GM18517 (cell line): ENCODE data around the gene MKNK2.

ENCODE experiments used
- ATAC-seq: cut with Tn5 transposase; IDR thresholded peaks from one replicate; pipeline ENCODE4 v1.9.1; 2021; ENCODE audit warnings: mild to moderate bottlenecking, moderate library complexity; ENCODE audit not compliant: unreplicated experiment

MKNK2 gene

DNA sequence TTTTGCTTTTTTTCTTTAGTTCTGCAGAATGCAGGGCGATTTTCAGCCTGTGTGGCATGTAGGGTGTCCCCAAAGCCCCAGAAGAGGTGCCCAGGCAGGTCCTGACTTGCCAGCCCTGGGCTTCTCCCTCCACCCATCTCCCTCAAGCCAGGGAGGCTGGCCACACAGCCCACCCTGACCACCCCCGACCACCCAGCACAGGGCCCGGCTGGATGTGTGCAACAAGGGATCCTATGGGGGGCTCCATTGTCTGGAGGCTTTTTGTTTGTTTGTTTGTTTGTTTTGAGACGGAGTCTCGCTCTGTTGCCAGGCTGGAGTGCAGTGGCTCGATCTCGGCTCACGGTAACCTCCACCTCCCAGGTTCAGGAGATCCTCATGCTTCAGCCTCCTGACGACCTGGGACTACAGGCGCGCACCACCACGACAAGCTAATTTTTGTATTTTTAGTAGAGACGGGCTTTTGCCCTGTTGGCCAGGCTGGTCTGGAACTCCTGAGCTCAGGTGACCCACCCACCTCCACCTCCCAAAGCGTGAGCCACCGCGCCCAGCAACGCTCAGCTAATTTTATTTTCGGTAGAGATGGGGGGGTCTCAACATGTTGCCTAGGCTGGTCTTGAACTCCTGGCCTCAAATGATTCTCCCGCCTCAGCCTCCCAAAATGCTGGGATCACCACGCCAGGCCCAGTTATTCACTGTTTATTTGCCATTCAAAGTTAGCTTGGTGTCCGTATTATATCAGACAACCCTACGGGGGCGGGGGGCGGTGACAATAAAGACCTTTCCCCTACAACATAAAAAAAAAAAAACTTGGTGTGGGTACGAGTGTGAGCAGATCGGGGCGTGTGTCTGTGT, 7.8 kb upstream of the MKNK2 start:
- ATAC-seq = no peak

DNA sequence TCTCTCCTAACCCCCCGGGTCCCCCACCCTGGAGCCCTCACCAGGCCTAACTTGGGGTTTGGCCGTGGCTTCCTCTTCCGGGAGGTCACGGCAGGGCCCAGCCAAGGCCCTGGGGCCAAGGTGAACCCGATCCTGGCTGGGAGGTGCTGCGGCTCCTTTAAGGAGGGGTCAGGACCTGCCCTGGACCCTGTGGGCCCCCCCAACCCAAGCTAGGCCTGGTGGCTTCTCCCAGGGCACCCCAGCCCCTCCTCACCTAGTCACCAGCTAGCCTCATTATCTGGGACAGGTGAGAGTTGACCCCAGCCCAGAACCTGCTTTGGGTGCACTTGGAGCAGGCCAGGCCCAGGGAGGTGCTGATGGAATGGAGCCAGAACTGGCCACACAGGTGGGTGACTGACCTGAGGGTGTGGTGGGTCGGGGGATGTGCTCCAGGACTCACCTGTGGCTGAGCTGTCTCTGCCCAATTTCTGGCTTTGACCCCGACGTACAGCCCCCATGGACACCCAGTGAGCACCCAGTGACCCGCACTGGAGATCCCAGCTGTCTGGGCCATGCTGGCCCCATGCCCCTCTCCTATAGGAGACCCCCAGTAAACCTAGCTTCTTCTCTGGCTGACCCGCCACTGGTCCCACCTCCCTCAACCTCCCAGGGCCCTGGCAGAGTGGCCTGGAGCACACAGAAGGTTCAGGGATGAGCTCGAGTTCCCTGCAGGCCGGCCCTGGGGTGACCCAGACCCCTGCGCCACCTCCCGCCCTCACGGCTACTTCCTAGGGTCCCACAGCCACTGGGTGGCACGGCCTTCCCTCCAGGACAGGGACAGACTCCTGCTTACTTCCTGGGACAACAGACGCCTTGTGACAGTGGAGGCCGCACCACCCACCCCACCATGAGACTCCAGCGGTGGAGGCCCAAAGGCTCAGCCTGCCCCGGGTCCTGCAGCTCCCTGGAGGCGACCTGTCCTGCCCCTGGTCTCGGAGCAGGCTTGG, 6.7 kb upstream of the MKNK2 start:
- ATAC-seq = no peak

DNA sequence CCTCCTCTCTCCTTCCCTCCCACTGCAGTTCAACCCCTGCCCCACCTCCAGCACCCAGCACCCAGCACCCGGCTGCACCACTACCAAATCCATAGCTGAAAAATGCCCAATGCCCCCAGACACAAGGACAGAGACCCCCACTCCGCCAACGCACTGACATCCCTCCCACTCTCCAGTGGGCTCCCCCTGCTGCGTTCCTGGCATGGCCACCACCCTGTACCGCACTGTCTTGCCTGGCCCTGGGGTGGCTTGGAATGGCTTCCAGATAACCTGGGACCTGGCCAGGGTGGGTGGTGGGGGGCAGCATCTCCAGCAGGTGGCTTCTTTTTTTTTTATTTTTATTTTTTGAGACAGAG, 5.8 kb upstream of the MKNK2 start:
- no peak for ATAC-seq

DNA sequence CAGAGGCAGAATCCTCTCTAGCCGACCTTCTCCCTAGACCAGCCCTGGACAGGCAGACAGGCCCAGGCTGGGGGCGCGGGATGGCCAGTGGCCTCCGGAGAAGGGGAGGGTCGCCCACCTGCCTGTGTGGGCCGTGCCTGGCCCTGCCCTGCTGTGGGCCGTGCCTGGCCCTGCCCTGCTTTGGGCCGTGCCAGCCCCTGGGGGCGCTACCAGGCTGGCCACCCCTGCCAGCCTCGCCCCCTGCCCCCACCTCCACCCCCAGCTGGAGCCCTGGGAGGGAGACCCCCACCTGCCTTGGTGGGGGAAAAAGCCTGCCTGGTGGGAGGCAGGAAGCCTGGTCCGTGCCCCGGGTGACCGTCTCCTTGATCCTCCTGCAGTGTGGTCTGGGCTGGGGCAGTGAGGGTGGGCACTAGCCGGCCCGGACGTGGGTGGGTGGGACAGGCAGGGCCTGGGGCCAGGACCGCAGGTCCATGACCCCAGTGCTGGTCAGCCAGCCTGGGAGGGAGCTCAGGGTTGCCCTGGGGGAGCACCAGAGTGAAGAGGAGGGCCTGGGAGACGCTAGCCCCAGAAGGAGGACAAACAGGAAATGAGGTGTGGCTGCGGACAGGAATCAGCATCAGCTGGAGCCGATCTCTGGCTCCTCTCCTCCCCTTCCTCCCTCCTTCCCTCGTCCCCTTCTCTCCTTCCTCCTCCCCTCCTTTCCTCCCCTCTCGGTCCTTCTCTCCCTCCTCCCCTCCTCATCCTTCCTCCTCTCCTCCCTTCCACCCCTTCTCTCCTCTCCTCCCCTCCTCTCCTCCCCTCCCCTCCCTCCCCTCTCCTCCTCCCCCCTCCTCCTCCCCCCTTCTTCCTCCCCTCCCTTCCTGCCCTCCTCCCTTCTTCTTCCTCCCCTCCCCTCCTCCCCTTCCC, 5.1 kb upstream of the MKNK2 start:
- no peak for ATAC-seq

- no peak for ATAC-seq
Measured at GRCh38 chr19:2054763-2055162, 3.7 kb upstream of the MKNK2 start.

DNA sequence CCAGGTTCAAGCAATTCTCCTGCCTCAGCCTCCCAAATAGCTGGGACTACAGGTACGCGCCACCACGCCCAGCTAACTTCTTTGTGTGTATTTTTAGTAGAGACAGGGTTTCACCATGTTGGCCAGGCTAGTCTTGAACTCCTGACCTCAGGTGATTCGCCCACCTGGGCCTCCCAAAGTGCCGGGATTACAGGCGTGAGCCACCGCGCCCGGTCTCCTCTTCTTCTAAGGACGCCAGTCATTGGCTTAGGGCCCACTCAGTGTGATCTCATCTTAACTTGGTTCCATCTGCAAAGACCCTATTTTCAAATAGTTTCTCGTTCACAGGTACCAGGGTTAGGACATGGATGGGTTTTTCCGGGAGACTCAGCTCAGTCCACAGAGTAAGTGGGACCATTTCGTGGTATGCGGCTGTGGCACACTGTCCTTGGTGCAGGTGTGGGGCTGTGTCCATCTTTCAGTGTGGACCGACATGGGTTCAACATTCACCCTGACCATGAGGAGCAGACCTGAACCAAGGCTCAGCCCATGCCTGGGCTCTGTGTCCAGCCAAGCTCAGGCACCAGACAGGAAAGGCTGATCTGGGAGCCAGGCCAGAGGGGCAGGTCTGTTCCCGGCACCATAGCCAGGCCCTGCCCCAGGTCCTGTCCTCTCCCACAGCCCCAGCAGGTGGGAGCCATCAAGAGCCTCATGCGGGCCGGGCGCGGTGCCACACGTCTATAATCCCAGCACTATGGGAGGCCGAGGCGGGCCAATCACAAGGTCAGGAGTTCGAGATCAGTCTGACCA, 2.8 kb upstream of the MKNK2 start:
- no peak for ATAC-seq

DNA sequence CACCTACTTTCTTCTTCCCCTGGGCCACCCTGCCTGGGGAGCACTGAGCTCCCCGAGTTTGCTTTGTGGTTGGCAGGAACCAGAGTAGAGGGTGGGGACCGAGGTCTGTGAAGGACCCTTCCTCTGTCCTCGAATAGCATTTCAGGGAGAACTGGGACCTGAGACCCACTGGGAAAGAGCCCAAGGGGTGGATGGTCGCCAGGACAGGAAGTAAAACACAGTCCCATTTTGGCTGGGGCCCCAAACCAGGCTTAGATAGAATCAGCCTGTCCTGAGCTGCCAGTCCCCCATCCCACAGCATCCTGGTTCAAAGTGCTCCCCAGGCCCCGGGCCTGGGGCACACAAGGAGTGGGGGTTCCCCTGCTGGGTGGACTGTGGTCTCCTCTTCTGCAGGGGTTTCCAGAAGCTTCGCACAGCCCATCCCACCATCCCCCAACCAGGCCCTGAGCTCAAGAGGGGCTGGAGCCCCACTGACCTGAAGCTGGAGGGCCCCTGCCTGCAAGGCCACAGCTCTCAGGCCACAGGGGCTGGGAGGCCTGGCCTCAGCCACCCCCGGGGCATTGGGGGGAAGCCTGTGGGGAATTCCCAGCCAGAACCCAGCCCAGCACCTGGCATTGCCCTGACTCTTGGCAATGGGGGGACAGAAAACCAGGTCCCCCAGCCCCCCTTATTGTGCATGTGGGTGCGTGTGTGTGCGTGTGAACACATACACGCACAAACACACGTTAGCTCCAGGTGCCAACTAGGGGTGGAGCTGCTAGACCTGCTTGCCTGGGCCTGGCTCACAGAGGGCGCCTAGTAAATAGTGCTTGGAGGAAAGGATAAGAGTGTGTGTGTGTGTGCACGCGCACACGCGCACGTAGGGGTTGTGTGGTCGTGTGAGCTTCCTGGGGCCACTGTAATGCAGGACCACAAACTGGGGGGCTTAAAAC, 995 bp upstream of the MKNK2 start:
- ATAC-seq = no peak

DNA sequence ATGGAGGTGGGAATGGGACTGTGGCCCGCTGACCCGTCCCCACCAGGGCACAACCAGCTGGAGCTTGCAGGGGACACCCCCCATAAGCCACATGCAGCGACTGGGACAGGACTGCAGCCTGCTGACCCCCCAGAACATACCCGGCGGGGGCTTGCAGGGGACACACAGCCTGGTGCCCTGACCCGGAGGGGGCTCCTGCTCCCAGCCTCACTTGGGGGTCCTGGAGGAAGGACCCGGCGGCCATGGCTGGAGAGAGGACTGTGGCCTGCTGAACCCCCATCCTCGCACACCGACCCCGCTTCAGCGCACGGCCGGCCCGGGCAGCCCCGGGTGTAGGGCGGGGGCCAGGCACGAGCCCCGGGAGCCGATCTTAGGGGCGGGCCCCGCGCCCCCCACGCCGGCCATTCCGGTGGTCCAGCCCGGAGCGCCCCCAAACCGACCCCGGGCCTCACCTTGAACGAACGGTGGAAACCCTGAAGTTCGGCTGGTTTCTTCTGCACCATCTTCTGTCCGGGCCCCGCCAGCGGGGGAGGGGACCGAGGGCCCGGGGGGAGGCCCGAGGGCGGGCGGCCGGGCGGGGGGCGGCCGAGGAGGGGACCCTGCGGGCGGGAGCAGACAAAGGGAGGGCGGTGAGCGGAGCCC, 574 bp downstream of the MKNK2 start:
- ATAC-seq = peak; percentile 5

- no peak for ATAC-seq
Measured at GRCh38 chr19:2049741-2050348, 1.2 kb downstream of the MKNK2 start.

DNA sequence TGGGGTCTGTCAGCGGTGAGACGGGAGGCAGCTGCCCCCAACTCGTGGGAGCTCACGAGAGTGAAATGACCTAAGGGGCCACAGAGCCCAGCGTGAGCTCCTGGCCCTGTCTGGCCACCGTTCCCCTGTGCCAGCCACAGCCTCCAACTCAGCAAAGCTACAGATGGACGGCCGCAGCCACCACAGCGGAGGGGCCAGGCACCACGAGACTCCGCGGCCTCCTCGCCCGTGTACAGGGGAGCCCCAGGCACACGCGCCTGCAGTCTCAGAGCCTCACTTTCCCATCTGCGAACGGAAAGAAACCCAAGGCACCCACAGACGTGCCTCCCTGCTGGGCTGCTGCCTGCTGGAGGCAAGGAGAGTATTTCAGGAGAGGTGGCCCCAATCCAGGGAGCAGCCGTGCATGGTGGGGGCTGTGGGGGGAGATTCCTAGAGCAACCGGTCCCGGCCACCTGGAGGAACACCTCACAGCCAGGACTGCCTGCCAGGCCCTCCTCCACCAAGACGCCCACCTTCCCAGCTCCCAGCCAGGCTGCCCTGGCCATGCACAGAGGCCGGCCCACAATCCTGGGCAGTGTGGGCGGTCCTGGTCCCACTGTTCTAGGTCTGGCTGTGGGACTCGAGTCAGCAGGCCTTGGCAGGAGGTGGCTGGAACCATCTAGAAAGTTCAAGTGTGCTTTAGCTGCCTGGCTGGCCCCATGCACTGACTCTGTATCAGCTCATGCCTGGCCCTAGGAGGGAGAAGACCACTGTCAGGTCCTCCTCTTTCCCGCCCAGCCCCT, 1.9 kb downstream of the MKNK2 start:
- no peak for ATAC-seq

GRCh38 chr19:2048104-2048958, 2.7 kb downstream of the MKNK2 start:
- ATAC-seq = no peak

DNA sequence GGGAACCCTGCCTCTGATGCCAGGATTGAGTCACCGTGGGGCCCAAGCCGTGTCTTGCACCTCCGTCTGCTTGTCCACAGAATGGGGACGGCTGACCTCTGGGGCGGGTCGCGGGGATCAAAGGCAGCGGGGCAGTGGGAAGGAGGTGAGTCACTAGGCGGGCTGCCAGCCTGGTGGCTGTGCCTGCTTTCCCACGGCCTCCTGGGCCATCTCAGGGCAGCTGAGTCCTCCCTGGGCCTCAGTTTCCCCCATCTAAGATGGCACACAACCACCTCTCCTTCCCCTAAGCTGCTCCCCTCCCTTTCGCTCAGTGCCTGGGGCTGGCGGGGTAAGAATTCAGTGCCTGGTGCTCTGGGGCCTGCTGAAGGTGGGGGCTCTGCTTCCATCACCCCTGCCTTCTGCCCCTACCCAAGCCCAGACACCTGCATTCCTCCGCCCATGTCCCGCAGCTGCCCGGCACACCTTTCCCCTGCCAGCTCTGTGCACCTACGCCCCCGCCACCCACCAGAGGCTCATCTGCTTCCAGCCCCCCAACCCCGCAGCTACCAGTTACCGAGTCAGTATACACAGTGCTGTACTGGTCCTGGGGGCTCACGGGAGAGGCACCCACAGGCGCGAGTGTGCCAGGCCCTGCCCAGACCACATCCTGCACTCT, 3.5 kb downstream of the MKNK2 start:
- ATAC-seq = no peak

GRCh38 chr19:2047076-2047448, 4.0 kb downstream of the MKNK2 start:
- ATAC-seq = no peak

GRCh38 chr19:2046046-2046907, 4.8 kb downstream of the MKNK2 start:
- no peak for ATAC-seq

GRCh38 chr19:2045501-2046045, 5.5 kb downstream of the MKNK2 start:
- ATAC-seq = no peak
